SK-N-SH (cell line): Measurements from ENCODE around the gene PDZD2. TPM values are rescaled to one million over a fixed set of nuclear protein-coding genes. Genes with fewer than 3 reads are reported as not detected.

Experiments
- CTCF ChIA-PET: fragments of 300-600, 350-600 bp; formaldehyde crosslinking; extraction: SDS; loops from one replicate; lab custom pipeline; 2021; lab: Yijun Ruan, JAX
- POLR2A ChIA-PET: fragments of 350-600 bp; sonication (Branson Sonifier 250); formaldehyde crosslinking; extraction: SDS; loops from one replicate; lab custom pipeline; 2020; ENCODE audit warnings: antibody characterized with exemption, inconsistent platforms; lab: Yijun Ruan, JAX
- DNase-seq: peaks from one replicate; pipeline ENCODE4 v3.0.0; 2012
- H2AFZ ChIP-seq: fragments of 200-600 bp; sonication (generic); 2 replicates; pipeline ENCODE4 v1.8.1; 2016; ENCODE audit warnings: antibody characterized with exemption, mild to moderate bottlenecking, low read depth
- H3F3A ChIP-seq: fragments of 200-600 bp; sonication (generic); replicated peaks from 2 replicates; pipeline ENCODE3; 2016; ENCODE audit warnings: antibody characterized with exemption, mild to moderate bottlenecking; ENCODE audit not compliant: insufficient read depth
- H3K27ac ChIP-seq, 2 experiments: fragments of 200-500 bp in 1 of 2; fragments of 200-600 bp in 1 of 2; sonication (Bioruptor generic) in 1 of 2; sonication (generic), shearing (Covaris generic) in 1 of 2; 2 replicates each; pipeline versions ENCODE4 v1.5.1 to v1.6.1; 2014 to 2016; ENCODE audit warnings: low read depth in 2 of 2, inconsistent platforms in 1 of 2, low read length in 1 of 2, mild to moderate bottlenecking in 1 of 2, mixed read lengths in 1 of 2
- H3K27me3 ChIP-seq: fragments of 200-600 bp; sonication (generic), shearing (Covaris generic); 2 replicates; pipeline ENCODE4 v1.6.1; 2016; ENCODE audit warnings: mixed run types; ENCODE audit not compliant: insufficient read depth
- H3K36me3 ChIP-seq, 2 experiments: fragments of 200-500 bp in 1 of 2; fragments of 200-600 bp in 1 of 2; sonication (Bioruptor generic) in 1 of 2; sonication (generic) in 1 of 2; replicated peaks in 1 of 2; 2 replicates each; pipeline versions ENCODE3 to v1.5.1; 2014 to 2016; ENCODE audit warnings: low read length in 1 of 2, mild to moderate bottlenecking in 1 of 2; ENCODE audit not compliant: insufficient read depth in 2 of 2, control insufficient read depth in 1 of 2
- H3K4me1 ChIP-seq, 2 experiments: fragments of 200-500 bp in 1 of 2; fragments of 200-600 bp in 1 of 2; sonication (Bioruptor generic) in 1 of 2; sonication (generic), shearing (Covaris generic) in 1 of 2; 2 replicates each; pipeline versions ENCODE4 v1.5.1 to v1.6.1; 2014 to 2016; ENCODE audit warnings: low read depth in 1 of 2, low read length in 1 of 2, mixed run types in 1 of 2; ENCODE audit not compliant: insufficient read depth in 2 of 2, control insufficient read depth in 1 of 2
- H3K4me2 ChIP-seq: fragments of 200-600 bp; sonication (generic), shearing (Covaris generic); 2 replicates; pipeline ENCODE4 v1.6.1; 2017; ENCODE audit warnings: mixed run types
- H3K4me3 ChIP-seq, 2 experiments: fragments of 200-500 bp in 1 of 2; fragments of 200-600 bp in 1 of 2; sonication (Bioruptor generic) in 1 of 2; sonication (generic), shearing (Covaris generic) in 1 of 2; 2 replicates each; pipeline versions ENCODE4 v1.5.1 to v1.8.1; 2014 to 2016; ENCODE audit warnings: low read depth in 2 of 2, inconsistent platforms in 1 of 2, low read length in 1 of 2, mild to moderate bottlenecking in 1 of 2, mixed read lengths in 1 of 2, moderate library complexity in 1 of 2
- H3K79me2 ChIP-seq: fragments of 200-600 bp; sonication (generic); 2 replicates; pipeline ENCODE4 v1.8.1; 2017; ENCODE audit warnings: mild to moderate bottlenecking; ENCODE audit not compliant: insufficient read depth
- H3K9ac ChIP-seq: fragments of 200-600 bp; sonication (generic); 2 replicates; pipeline ENCODE4 v1.6.1; 2017; ENCODE audit warnings: mixed run types
- H3K9me2 ChIP-seq: fragments of 200-600 bp; sonication (generic); 2 replicates; pipeline ENCODE4 v1.6.1; 2017; ENCODE audit warnings: mixed run types
- H3K9me3 ChIP-seq: fragments of 200-600 bp; sonication (generic); 2 replicates; pipeline ENCODE4 v1.6.1; 2017; ENCODE audit warnings: mixed run types, mild to moderate bottlenecking, moderate library complexity
- H4K20me1 ChIP-seq: fragments of 200-600 bp; sonication (generic); 2 replicates; pipeline ENCODE4 v1.6.1; 2017; ENCODE audit warnings: mild to moderate bottlenecking, mixed run types; ENCODE audit not compliant: insufficient read depth
- CHD2 ChIP-seq: fragments of 150-350 bp; IDR thresholded peaks from 2 replicates; pipeline ENCODE4 v1.6.1; 2018; ENCODE audit warnings: low read length; ENCODE audit not compliant: partially characterized antibody
- CTCF ChIP-seq: fragments of 200-600 bp; sonication (generic); IDR thresholded peaks from 2 replicates; pipeline ENCODE4 v1.6.1; 2017; ENCODE audit warnings: antibody characterized with exemption, mild to moderate bottlenecking, moderate library complexity
- ELF1 ChIP-seq: IDR thresholded peaks from 2 replicates; pipeline ENCODE4 v1.4.0; 2012
- EP300 ChIP-seq, 2 experiments: IDR thresholded peaks; 2 replicates each; pipeline versions ENCODE4 v1.4.0 to v1.6.1; 2012; ENCODE audit warnings: borderline replicate concordance in 1 of 2, low read depth in 1 of 2, low read length in 1 of 2
- FOXJ3 ChIP-seq: sonication (generic); formaldehyde crosslinking; IDR thresholded peaks from 2 replicates; pipeline ENCODE4 v1.5.1; 2020; ENCODE audit warnings: mild to moderate bottlenecking, missing genetic modification reagents
- FOXM1 ChIP-seq: IDR thresholded peaks from 2 replicates; pipeline ENCODE4 v1.4.0; 2012; ENCODE audit warnings: low read depth, mild to moderate bottlenecking
- GATA2 ChIP-seq: sonication (generic); formaldehyde crosslinking; IDR thresholded peaks from 2 replicates; pipeline ENCODE4 v1.5.0; 2020; ENCODE audit warnings: mild to moderate bottlenecking, missing genetic modification reagents
- IRF3 ChIP-seq: fragments of 150-350 bp; IDR thresholded peaks from 2 replicates; pipeline ENCODE4 v1.6.1; 2016; ENCODE audit warnings: mild to moderate bottlenecking, low read depth, low read length
- JUND ChIP-seq: IDR thresholded peaks from 2 replicates; pipeline ENCODE4 v1.4.0; 2012
- MAX ChIP-seq: IDR thresholded peaks from 2 replicates; pipeline ENCODE4 v1.4.0; 2012; ENCODE audit warnings: low read depth
- NFIC ChIP-seq: IDR thresholded peaks from 2 replicates; pipeline ENCODE4 v1.4.0; 2012; ENCODE audit warnings: borderline replicate concordance
- NRF1 ChIP-seq: IDR thresholded peaks from 2 replicates; pipeline ENCODE4 v1.6.1; 2012; ENCODE audit warnings: low read depth, mild to moderate bottlenecking, low read length
- PBX3 ChIP-seq: IDR thresholded peaks from 2 replicates; pipeline ENCODE4; 2012
- POLR2AphosphoS5 ChIP-seq: IDR thresholded peaks from 2 replicates; pipeline ENCODE4 v1.6.1; 2012; ENCODE audit warnings: low read depth, low read length
- RAD21 ChIP-seq: IDR thresholded peaks from 2 replicates; pipeline ENCODE4 v1.6.1; 2012; ENCODE audit warnings: mild to moderate bottlenecking, low read length
- RCOR1 ChIP-seq: fragments of 150-350 bp; IDR thresholded peaks from 2 replicates; pipeline ENCODE4 v1.6.1; 2017; ENCODE audit warnings: antibody characterized with exemption, low read length
- REST ChIP-seq: IDR thresholded peaks from 2 replicates; pipeline ENCODE4 v1.6.1; 2012; ENCODE audit warnings: mild to moderate bottlenecking, low read depth, low read length, moderate library complexity
- RFX5 ChIP-seq: IDR thresholded peaks from 2 replicates; pipeline ENCODE4 v1.6.1; 2012; ENCODE audit warnings: mild to moderate bottlenecking, improper control_type of control experiment, low read length
- SIN3A ChIP-seq: IDR thresholded peaks from 2 replicates; pipeline ENCODE4 v1.6.1; 2012; ENCODE audit warnings: low read depth, mild to moderate bottlenecking, low read length, moderate library complexity, borderline replicate concordance
- TAF1 ChIP-seq: IDR thresholded peaks from 2 replicates; pipeline ENCODE4 v1.6.1; 2012; ENCODE audit warnings: low read depth, mild to moderate bottlenecking, low read length, moderate library complexity, borderline replicate concordance
- TEAD4 ChIP-seq: IDR thresholded peaks from 2 replicates; pipeline ENCODE4 v1.4.0; 2012; ENCODE audit warnings: mild to moderate bottlenecking, borderline replicate concordance; ENCODE audit not compliant: insufficient read depth
- WGBS: methylation state at CpG from one replicate; pipeline ENCODE4 v1.1.6; 2017; ENCODE audit warnings: low lambda C conversion rate; 5-methylcytosine and 5-hydroxymethylcytosine counted together
- polyA plus RNA-seq, 3 experiments: library from polyadenylated mRNA; depleted of rRNA; stranded (reverse); fragments of >200 nt; gene quantifications; 2 replicates each; pipeline ENCODE4 v1.2.3, GENCODE V29; 2012

PDZD2 gene
- polyA plus RNA-seq, 1 of the 3 experiments (the other 2 are of a cell fraction), result 0.13 TPM

GRCh38 chr5:31995714-31996113, 356.8 kb downstream of the PDZD2 start:
- H3K27ac ChIP-seq, result no peak overlapping the region
- H3K9me2 ChIP-seq, result no peaks in the 10 kb centered on the region
- no peaks in the 10 kb centered on the region for H3K4me1 ChIP-seq
- no peak overlapping the region for H3K4me2 ChIP-seq
- no peak overlapping the region for H3K9ac ChIP-seq
- TF ChIP-seq MAX (no peak), RCOR1 (no peak), SIN3A (no peak), NFIC (no peak), EP300 (IDR thresholded peaks at IDR 0.05; ENCODE audit: borderline replicate concordance in 1 of 2, low read depth in 1 of 2, low read length in 1 of 2) (no peak), CTCF (no peak), TAF1 (no peak)
- 0 out of 2 replicates have a peak, but pooled peaks cover 5% of the 10 kb centered on the region for H3K27me3 ChIP-seq
- H3K9me3 ChIP-seq, result no peaks in the 10 kb centered on the region
- ChIA-PET CTCF (interaction anchor here (0.9 kb wide), 1 partner anchor 15 kb away, joined by 3 read pairs; no protein-coding TSS in a partner anchor), POLR2A (no interaction called here)
- no peaks in the 10 kb centered on the region for H4K20me1 ChIP-seq
- H3F3A ChIP-seq, result no peaks in the 10 kb centered on the region
- H3K4me3 ChIP-seq, result no peak overlapping the region
- no peak for DNase-seq
- no peak overlapping the region for H2AFZ ChIP-seq
- 78% methylated on average over 7 of the region's 7 CpGs for whole genome bisulfite sequencing
- H3K36me3 ChIP-seq, result no peaks in the 10 kb centered on the region
- H3K79me2 ChIP-seq, result no peaks in the 10 kb centered on the region

GRCh38 chr5:31996909-31997308, 358.0 kb downstream of the PDZD2 start:
- ChIA-PET CTCF (interaction anchor here (0.7 kb wide), 1 partner anchor 23 kb away, joined by 3 read pairs; no protein-coding TSS in a partner anchor), POLR2A (no interaction called here)
- Histone ChIP-seq H3K36me3 (no peaks in the 10 kb centered on the region), H3K4me3 (no peak overlapping the region), H3F3A (no peaks in the 10 kb centered on the region), H2AFZ (no peak overlapping the region), H3K27ac (no peak overlapping the region), H3K4me1 (no peaks in the 10 kb centered on the region), H3K9me3 (no peaks in the 10 kb centered on the region), H3K9me2 (no peaks in the 10 kb centered on the region), H3K79me2 (no peaks in the 10 kb centered on the region), H3K9ac (no peak overlapping the region), H3K27me3 (0 out of 2 replicates have a peak, but pooled peaks cover 5% of the 10 kb centered on the region), H3K4me2 (no peak overlapping the region), H4K20me1 (no peaks in the 10 kb centered on the region)
- WGBS, result 80% methylated on average over 5 of the region's 5 CpGs
- DNase-seq, result no peak
- TF ChIP-seq POLR2AphosphoS5 (no peak), JUND (no peak), NFIC (no peak), NRF1 (no peak), CHD2 (no peak), PBX3 (no peak), GATA2 (CRISPR knock-in tag) (no peak), FOXM1 (no peak), RFX5 (no peak), FOXJ3 (CRISPR knock-in tag) (no peak), ELF1 (no peak), IRF3 (no peak), REST (no peak), RAD21 (no peak), TEAD4 (no peak)
